Right lobe of liver (tissue), 6 donors: Measurements from ENCODE around the gene ADGRV1. TPM values are rescaled to one million over a fixed set of nuclear protein-coding genes. Genes with fewer than 3 reads are reported as not detected.

ENCODE experiments used
- ATAC-seq, 4 donors: fragments of 200-7000 bp; cut with Tn5 transposase; one replicate each; pipeline ENCODE4 v1.9.1; 2020; ENCODE audit warnings: mild to moderate bottlenecking in 4 of 4, moderate library complexity in 4 of 4
- DNase-seq, 3 donors: peaks; one replicate each; pipeline ENCODE4 v3.0.0-alpha.2; 2020
- H3K27ac ChIP-seq, 3 donors: fragments of 200-600 bp; one replicate each; pipeline ENCODE4 v1.8.0; 2022
- H3K27me3 ChIP-seq, 2 donors: fragments of 200-600 bp; one replicate each; pipeline ENCODE4 v1.8.0; 2022
- H3K36me3 ChIP-seq, 4 donors: fragments of 200-600 bp; sonication (generic) in 1 of 4; one replicate each; pipeline versions ENCODE4 v1.5.1 to v1.8.0; 2017 to 2022; ENCODE audit warnings: control low read depth in 1 of 4
- H3K4me1 ChIP-seq, 4 donors: fragments of 200-600 bp; sonication (generic) in 1 of 4; one replicate each; pipeline versions ENCODE4 v1.5.1 to v1.8.0; 2017 to 2022; ENCODE audit warnings: control low read depth in 1 of 4
- H3K4me3 ChIP-seq, 3 donors: fragments of 200-600 bp; one replicate each; pipeline ENCODE4 v1.8.0; 2022
- H3K9me3 ChIP-seq, 4 donors: fragments of 200-600 bp; sonication (generic) in 1 of 4; one replicate each; pipeline versions ENCODE4 v1.5.1 to v1.8.0; 2017 to 2022; ENCODE audit warnings: control low read depth in 1 of 4
- POLR2A ChIP-seq: fragments of 450-650 bp; IDR thresholded peaks from one replicate; pipeline ENCODE4 v1.6.1; 2017; ENCODE audit warnings: antibody characterized with exemption, mild to moderate bottlenecking
- WGBS: methylation state at CpG from one replicate; pipeline ENCODE4 v1.1.6; 2018; ENCODE audit warnings: low coverage, low lambda C conversion rate; ENCODE audit not compliant: insufficient coverage; ENCODE audit errors: missing lambda C conversion rate; 5-methylcytosine and 5-hydroxymethylcytosine counted together
- intact Hi-C, 2 donors: fragments of 100-400 bp; cut with DNase I; formaldehyde crosslinking; loops; one replicate each; pipeline versions ENCODE4 v1.11.2 to v1.14.1; 2022
- total RNA-seq, 6 experiments: library from RNA; depleted of rRNA in 2 of 6; stranded (reverse); fragments of >200 nt in 2 of 6; fragmentation: NEBNext Ultra II Directional in 3 of 6; extraction: Animal tissue kit (Norgen Biotek cat#: 25700) in 3 of 6; gene quantifications; one replicate each; pipeline versions ENCODE4 v1.1.0 to v1.2.4, GENCODE V29; 2016 to 2023
- TF ChIP-seq, protein P1 (sequence below), 4 donors: fragments of 200-600 bp in 3 of 4; fragments of 450-650 bp in 1 of 4; IDR thresholded peaks; one replicate each; pipeline versions ENCODE4 v1.5.1 to v1.8.0; 2016 to 2022; ENCODE audit warnings: antibody characterized with exemption in 4 of 4, mild to moderate bottlenecking in 2 of 4
- donor health status: DM: no; HTN: yes; CAD: no.
- donor health status: DM: no; HTN: no; CAD: no.
- donor health status: DM: no; HTN: no; CAD: no.
- donor health status: DM: no; HTN: yes; CAD: no.
- donor health status: DM: no; HTN: yes; CAD: no.

The ADGRV1 gene
- total RNA-seq, 6 experiments from 2014 or later: 4.5 to 15.9 (median 7.4) TPM

GRCh38 chr5:90866333-90866732 is 307.7 kb downstream of the ADGRV1 start:
- H3K9me3 ChIP-seq: no peaks in the 10 kb centered on the region
- peak overlapping the region in 2 of 3 donors; percentile 5 to 30 for H3K4me3 ChIP-seq
- H3K27ac ChIP-seq: peak overlapping the region; percentile 45 to 92 (median 84)
- peaks cover 0 to 32% (median 5%) of the 10 kb centered on the region in 4 donors for H3K4me1 ChIP-seq
- intact Hi-C loops: no loop called here
- TF ChIP-seq POLR2A: no peak
- TF ChIP-seq, protein P1, sequence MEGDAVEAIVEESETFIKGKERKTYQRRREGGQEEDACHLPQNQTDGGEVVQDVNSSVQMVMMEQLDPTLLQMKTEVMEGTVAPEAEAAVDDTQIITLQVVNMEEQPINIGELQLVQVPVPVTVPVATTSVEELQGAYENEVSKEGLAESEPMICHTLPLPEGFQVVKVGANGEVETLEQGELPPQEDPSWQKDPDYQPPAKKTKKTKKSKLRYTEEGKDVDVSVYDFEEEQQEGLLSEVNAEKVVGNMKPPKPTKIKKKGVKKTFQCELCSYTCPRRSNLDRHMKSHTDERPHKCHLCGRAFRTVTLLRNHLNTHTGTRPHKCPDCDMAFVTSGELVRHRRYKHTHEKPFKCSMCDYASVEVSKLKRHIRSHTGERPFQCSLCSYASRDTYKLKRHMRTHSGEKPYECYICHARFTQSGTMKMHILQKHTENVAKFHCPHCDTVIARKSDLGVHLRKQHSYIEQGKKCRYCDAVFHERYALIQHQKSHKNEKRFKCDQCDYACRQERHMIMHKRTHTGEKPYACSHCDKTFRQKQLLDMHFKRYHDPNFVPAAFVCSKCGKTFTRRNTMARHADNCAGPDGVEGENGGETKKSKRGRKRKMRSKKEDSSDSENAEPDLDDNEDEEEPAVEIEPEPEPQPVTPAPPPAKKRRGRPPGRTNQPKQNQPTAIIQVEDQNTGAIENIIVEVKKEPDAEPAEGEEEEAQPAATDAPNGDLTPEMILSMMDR (IDR thresholded peaks at IDR 0.05): peak; percentile 57 to 67 (median 62)
- ATAC-seq: peak; percentile 74 to 80 (median 78)
- H3K27me3 ChIP-seq: no peaks in the 10 kb centered on the region
- H3K36me3 ChIP-seq: no peaks in the 10 kb centered on the region
- WGBS: 3% methylated on average over 2 of the region's 2 CpGs
- no peak for DNase-seq

DNA sequence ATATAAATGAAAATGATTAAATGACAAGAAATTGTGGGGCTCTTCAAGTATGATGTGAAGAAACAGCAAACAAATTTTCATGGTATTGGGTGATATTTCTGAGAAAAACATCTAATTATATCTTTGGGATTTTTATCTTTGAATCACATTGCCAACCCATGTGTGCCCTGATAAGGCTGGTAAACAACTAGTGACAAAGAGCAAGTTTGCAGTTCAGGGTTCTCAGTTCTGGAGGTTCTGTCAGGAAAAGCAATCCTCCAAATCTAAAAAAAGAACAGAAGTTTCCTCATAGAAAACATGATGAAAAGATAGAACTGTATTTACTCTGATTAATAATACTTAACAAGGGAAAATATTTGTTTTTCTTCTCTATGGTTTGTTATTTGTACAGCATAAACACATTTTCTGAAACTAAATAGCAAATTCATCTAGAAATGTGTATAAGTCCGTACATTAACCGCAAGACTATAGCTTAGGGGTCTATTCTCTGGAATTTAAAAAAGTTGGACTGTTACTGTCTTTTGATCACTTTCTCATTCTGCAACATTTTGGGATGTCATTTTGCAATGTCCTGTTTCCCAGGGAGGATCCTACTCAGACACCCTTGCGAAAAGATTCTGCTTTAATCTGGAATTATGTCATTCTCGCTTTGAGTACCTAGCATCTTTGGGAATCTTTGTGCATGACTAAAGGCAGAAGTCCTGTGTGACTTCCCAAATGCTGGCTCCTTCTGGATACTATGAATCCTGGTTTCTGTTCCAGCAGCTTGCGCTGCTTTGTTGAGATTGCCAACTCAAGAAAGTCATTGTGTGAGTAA is 308.5 kb downstream of the ADGRV1 start:
- WGBS: 31% methylated on average over 5 of the region's 5 CpGs
- ATAC-seq: peak; percentile 72 to 90 (median 80)
- no peaks in the 10 kb centered on the region for H3K27me3 ChIP-seq
- H3K4me1 ChIP-seq: peaks cover 0 to 40% (median 9%) of the 10 kb centered on the region in 4 donors
- TF ChIP-seq, protein P1 (IDR thresholded peaks at IDR 0.05): no peak
- TF ChIP-seq POLR2A: no peak
- peak overlapping the region in 2 of 3 donors; percentile 15 to 30 for H3K4me3 ChIP-seq
- no peaks in the 10 kb centered on the region for H3K9me3 ChIP-seq
- no peaks in the 10 kb centered on the region for H3K36me3 ChIP-seq
- peak overlapping the region; percentile 60 to 92 (median 84) for H3K27ac ChIP-seq
- peak in 1 of 3 donors; percentile 60 for DNase-seq
- intact Hi-C loops: no loop called here

DNA sequence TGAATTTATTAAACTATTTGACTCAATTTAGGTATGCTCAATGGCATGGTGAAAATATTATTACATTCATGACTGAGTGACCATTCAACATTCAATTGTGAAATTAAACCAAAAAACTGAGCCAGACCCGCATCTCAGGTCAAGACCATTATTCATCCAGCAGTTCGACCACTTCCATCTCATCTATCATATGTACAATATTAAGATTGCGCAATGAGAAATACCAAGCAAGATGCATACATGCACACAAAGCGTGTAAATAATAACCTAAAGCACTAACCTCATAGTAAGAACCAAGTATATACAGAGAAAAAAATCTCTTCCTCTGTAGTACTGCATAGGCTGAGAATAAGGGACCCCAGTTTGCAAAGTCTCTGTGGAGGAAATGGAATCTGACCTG is 310.2 kb downstream of the ADGRV1 start:
- Histone ChIP-seq H3K9me3 (no peaks in the 10 kb centered on the region), H3K4me1 (peaks cover 0 to 56% (median 11%) of the 10 kb centered on the region in 4 donors), H3K27ac (peak overlapping the region in 2 of 3 donors; percentile 84 to 92), H3K27me3 (no peaks in the 10 kb centered on the region), H3K4me3 (no peak overlapping the region), H3K36me3 (no peaks in the 10 kb centered on the region)
- WGBS: 88% methylated on average over 4 of the region's 4 CpGs
- no peak for ATAC-seq
- no peak for TF ChIP-seq POLR2A
- TF ChIP-seq, protein P1 (IDR thresholded peaks at IDR 0.05): no peak
- intact Hi-C loops: no loop called here
- no peak for DNase-seq

DNA sequence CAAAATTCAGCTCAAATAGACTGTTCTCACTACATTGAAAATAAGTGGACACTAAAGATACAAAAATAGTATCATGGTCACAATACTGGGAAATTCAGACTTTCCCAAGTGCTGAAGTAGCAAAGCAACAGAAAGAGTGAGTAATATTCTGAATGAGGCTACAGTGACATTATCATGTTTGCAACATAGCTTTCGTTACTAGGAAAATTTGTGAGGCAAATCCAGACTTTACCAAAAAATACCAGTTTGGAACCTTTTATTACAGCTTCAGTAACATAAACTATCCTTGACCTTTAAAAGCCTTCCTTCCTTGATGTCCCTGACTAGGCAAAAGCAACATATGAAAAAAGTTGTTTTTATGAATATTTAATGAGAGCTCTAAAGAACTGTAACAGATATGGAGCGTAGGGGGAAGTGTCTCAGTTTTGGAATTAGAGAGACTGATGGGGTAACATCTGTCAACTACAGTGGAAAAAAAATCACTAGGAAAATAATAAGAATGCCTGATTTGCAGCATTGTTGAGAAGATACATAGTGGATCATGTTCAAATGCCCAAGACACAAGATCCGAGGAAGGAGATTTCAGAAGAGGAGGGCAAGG is 312.9 kb downstream of the ADGRV1 start:
- Histone ChIP-seq H3K27ac (peak overlapping the region; percentile 60 to 75 (median 74)), H3K4me1 (peaks cover 0 to 78% (median 18%) of the 10 kb centered on the region in 4 donors), H3K4me3 (no peak overlapping the region), H3K27me3 (no peaks in the 10 kb centered on the region), H3K9me3 (no peaks in the 10 kb centered on the region), H3K36me3 (no peaks in the 10 kb centered on the region)
- intact Hi-C loops: no loop called here
- 32% methylated on average over 2 of the region's 3 CpGs for WGBS
- ATAC-seq (peak in 2 of 4 donors; percentile 8 to 50), DNase-seq (no peak)
- TF ChIP-seq, protein P1 (IDR thresholded peaks at IDR 0.05): no peak
- TF ChIP-seq POLR2A: no peak
